ENCODE data around the gene SRPK2. TPM values are rescaled to one million over a fixed set of nuclear protein-coding genes. Genes with fewer than 3 reads are reported as not detected.

Gene SRPK2
- total RNA-seq, 1 experiment from 2014 or later: 50.5 TPM

DNA sequence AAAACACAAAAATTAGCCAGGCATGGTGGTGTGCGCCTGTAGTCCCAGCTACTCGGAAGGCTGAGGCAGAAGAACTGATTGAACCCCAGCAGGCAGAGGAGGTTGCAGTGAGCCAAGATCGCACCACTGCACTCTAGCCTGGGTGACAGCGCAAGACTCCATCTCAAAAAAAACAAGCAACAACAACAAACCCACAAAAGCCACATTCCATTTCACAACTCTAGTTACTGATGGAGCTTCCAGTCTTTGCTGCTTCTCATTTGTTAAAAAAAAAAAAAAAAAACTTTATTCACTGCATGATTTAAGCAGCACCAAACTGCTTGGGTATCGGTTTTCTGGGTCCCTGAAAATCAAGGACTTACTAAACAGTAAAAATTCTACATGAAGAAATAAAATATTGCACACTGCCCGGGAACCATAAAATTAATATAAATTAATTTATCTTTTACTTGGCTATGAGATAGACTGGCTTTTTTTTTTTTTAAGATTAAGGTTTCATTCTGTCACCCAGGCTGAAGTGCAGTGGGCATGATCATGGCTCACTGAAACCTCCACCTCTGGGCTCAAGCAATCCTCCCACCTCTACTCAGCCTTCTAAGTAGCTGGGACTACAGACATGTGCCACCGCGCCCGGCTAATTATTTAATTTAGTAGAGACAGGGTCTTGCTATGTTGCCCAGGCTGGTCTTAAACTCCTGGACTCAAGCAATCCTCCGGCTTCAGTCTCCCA is 42.0 kb downstream of the SRPK2 start (continued):
- TF ChIP-seq TP53 (CRISPR knock-in tag; IDR thresholded peaks at IDR 0.05) (no peak), NR1H2 (CRISPR knock-in tag; IDR thresholded peaks at IDR 0.05) (no peak), ESRRA (CRISPR knock-in tag; IDR thresholded peaks at IDR 0.05; ENCODE audit: borderline replicate concordance) (no peak), ATF1 (CRISPR knock-in tag; IDR thresholded peaks at IDR 0.05) (no peak), SP1 (CRISPR knock-in tag; conservative IDR thresholded peaks at IDR 0.05) (no peak), ZSCAN18 (CRISPR knock-in tag; IDR thresholded peaks at IDR 0.05) (no peak), ZNF425 (CRISPR knock-in tag; conservative IDR thresholded peaks at IDR 0.05) (no peak)
- TF ChIP-seq, protein P1, sequence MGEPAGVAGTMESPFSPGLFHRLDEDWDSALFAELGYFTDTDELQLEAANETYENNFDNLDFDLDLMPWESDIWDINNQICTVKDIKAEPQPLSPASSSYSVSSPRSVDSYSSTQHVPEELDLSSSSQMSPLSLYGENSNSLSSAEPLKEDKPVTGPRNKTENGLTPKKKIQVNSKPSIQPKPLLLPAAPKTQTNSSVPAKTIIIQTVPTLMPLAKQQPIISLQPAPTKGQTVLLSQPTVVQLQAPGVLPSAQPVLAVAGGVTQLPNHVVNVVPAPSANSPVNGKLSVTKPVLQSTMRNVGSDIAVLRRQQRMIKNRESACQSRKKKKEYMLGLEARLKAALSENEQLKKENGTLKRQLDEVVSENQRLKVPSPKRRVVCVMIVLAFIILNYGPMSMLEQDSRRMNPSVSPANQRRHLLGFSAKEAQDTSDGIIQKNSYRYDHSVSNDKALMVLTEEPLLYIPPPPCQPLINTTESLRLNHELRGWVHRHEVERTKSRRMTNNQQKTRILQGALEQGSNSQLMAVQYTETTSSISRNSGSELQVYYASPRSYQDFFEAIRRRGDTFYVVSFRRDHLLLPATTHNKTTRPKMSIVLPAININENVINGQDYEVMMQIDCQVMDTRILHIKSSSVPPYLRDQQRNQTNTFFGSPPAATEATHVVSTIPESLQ (CRISPR knock-in tag; IDR thresholded peaks at IDR 0.05): no peak

GRCh38 chr7:105346138-105346537 is 42.6 kb downstream of the SRPK2 start:
- Mint-ChIP-seq H3K4me1 (peaks cover 37% of the 10 kb centered on the region), H3K27ac (peak overlapping the region; percentile 70), H3K9me3 (no peaks in the 10 kb centered on the region), H3K4me3 (no peak overlapping the region), H3K36me3 (no peaks in the 10 kb centered on the region), H3K27me3 (ENCODE audit: low read depth) (no peaks in the 10 kb centered on the region)
- CTCF ChIA-PET: interaction anchor here (1.7 kb wide), 1 partner anchor 18 kb away, joined by 3 read pairs; no protein-coding TSS in a partner anchor
- no peak for DNase-seq (ENCODE audit: low spot score)
- POLR2A ChIA-PET: no interaction called here
- no peak for ATAC-seq
- TF ChIP-seq SMAD3 (CRISPR knock-in tag; IDR thresholded peaks at IDR 0.05; ENCODE audit: borderline replicate concordance) (no peak), CBFB (CRISPR knock-in tag; IDR thresholded peaks at IDR 0.05; ENCODE audit: low read depth) (no peak), NR2C2 (CRISPR knock-in tag; IDR thresholded peaks at IDR 0.05) (no peak), ZNF232 (CRISPR knock-in tag; IDR thresholded peaks at IDR 0.05) (no peak), RORB (CRISPR knock-in tag; IDR thresholded peaks at IDR 0.05) (no peak), CTCF (IDR thresholded peaks at IDR 0.05) (no peak), HMGA2 (CRISPR knock-in tag; IDR thresholded peaks at IDR 0.05) (no peak), PREB (CRISPR knock-in tag; IDR thresholded peaks at IDR 0.05; ENCODE audit: borderline replicate concordance) (no peak)
- TF ChIP-seq, protein P2, sequence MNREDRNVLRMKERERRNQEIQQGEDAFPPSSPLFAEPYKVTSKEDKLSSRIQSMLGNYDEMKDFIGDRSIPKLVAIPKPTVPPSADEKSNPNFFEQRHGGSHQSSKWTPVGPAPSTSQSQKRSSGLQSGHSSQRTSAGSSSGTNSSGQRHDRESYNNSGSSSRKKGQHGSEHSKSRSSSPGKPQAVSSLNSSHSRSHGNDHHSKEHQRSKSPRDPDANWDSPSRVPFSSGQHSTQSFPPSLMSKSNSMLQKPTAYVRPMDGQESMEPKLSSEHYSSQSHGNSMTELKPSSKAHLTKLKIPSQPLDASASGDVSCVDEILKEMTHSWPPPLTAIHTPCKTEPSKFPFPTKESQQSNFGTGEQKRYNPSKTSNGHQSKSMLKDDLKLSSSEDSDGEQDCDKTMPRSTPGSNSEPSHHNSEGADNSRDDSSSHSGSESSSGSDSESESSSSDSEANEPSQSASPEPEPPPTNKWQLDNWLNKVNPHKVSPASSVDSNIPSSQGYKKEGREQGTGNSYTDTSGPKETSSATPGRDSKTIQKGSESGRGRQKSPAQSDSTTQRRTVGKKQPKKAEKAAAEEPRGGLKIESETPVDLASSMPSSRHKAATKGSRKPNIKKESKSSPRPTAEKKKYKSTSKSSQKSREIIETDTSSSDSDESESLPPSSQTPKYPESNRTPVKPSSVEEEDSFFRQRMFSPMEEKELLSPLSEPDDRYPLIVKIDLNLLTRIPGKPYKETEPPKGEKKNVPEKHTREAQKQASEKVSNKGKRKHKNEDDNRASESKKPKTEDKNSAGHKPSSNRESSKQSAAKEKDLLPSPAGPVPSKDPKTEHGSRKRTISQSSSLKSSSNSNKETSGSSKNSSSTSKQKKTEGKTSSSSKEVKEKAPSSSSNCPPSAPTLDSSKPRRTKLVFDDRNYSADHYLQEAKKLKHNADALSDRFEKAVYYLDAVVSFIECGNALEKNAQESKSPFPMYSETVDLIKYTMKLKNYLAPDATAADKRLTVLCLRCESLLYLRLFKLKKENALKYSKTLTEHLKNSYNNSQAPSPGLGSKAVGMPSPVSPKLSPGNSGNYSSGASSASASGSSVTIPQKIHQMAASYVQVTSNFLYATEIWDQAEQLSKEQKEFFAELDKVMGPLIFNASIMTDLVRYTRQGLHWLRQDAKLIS (CRISPR knock-in tag; IDR thresholded peaks at IDR 0.05; ENCODE audit: borderline replicate concordance): no peak
- TF ChIP-seq, protein P1 (CRISPR knock-in tag; IDR thresholded peaks at IDR 0.05): no peak
- TF ChIP-seq, protein P3, sequence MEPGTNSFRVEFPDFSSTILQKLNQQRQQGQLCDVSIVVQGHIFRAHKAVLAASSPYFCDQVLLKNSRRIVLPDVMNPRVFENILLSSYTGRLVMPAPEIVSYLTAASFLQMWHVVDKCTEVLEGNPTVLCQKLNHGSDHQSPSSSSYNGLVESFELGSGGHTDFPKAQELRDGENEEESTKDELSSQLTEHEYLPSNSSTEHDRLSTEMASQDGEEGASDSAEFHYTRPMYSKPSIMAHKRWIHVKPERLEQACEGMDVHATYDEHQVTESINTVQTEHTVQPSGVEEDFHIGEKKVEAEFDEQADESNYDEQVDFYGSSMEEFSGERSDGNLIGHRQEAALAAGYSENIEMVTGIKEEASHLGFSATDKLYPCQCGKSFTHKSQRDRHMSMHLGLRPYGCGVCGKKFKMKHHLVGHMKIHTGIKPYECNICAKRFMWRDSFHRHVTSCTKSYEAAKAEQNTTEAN (CRISPR knock-in tag; IDR thresholded peaks at IDR 0.05): no peak
